Measurements from ENCODE around the gene PPFIBP2.

The PPFIBP2 gene

GRCh38 chr11:7677071-7677470 is 163.3 kb downstream of the PPFIBP2 start:
- in situ Hi-C loops (cut with HindIII; ENCODE audit: low sequenced_read_pairs) = loop anchor here (25.0 kb wide), 1 partner anchor 165 kb away; the partner anchor contains the start of gene PPFIBP2

- in situ Hi-C loops (cut with HindIII; ENCODE audit: low sequenced_read_pairs) = loop anchor here (25.0 kb wide), 1 partner anchor 165 kb away; the partner anchor contains the start of gene PPFIBP2
Measured at GRCh38 chr11:7677796-7678201, 164.0 kb downstream of the PPFIBP2 start.

DNA sequence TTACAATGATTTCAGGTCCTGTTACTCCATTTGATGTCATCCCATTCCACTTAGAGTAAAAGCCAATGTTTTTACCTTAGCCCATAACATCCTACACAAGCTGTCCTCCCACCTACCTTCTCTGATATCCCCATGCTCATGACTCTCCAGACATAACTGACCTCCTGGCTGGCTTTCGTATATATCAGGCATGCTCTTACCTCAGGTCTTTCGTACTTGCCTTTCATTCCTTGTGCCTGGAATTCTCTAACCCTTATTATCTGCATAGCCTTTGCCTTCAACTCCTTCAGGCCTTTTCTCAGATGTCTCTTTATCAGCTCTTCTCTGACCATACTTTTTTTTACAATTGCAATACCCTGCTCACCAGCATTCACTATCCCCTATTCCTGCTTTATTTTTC is 169.8 kb downstream of the PPFIBP2 start:
- in situ Hi-C loops (cut with HindIII; ENCODE audit: low sequenced_read_pairs) = loop anchor here (25.0 kb wide), 1 partner anchor 171 kb away; the partner anchor contains the start of gene PPFIBP2

DNA sequence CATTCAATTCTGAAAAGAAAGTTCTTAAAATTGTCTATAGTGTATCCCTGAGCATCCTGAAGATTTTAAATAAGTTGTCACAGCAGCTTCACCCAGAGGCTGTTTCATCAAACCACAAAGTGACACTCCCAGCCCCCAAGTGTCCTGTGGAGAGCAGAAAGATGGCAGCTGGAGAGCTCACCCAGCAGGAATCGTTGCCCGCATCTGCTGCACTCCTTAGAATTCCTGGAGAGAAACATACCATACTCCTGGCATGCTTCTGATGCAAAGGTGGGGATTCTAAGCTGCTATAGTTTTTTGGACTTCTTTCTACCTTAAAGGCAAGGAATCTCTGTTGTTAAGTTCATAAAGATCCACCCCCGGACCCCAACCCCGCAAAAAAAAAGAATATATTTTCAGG is 173.0 kb downstream of the PPFIBP2 start:
- in situ Hi-C loops (cut with HindIII; ENCODE audit: low sequenced_read_pairs) = loop anchor here (25.0 kb wide), 1 partner anchor 174 kb away; the partner anchor contains the start of gene PPFIBP2

GRCh38 chr11:7687386-7687785 is 173.6 kb downstream of the PPFIBP2 start:
- in situ Hi-C loops (cut with HindIII; ENCODE audit: low sequenced_read_pairs) = loop anchor here (25.0 kb wide), 1 partner anchor 175 kb away; the partner anchor contains the start of gene PPFIBP2

GRCh38 chr11:7688238-7688826 is 174.5 kb downstream of the PPFIBP2 start:
- in situ Hi-C loops (cut with HindIII; ENCODE audit: low sequenced_read_pairs) = loop anchor here (25.0 kb wide), 1 partner anchor 176 kb away; the partner anchor contains the start of gene PPFIBP2

DNA sequence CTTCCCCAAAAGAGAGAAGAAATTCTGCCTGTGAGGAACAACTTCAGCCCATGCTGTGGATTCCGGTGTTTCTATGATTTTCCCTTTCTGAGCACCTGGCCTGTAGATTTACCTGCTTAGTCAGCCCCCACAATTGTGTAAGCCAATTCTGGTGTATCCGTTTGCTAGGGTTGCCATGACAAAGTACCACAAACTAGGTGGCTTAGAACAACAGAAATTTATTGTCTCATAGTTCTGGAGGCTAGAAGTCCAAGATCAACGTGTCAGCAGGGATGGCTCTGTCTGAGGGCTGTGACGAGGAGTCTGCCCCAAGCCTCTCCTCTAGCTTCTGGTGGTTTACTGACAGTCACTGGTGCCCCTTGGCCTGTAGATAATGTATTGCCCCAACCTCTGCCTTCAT is 175.4 kb downstream of the PPFIBP2 start:
- in situ Hi-C loops (cut with HindIII; ENCODE audit: low sequenced_read_pairs) = loop anchor here (25.0 kb wide), 1 partner anchor 177 kb away; the partner anchor contains the start of gene PPFIBP2

DNA sequence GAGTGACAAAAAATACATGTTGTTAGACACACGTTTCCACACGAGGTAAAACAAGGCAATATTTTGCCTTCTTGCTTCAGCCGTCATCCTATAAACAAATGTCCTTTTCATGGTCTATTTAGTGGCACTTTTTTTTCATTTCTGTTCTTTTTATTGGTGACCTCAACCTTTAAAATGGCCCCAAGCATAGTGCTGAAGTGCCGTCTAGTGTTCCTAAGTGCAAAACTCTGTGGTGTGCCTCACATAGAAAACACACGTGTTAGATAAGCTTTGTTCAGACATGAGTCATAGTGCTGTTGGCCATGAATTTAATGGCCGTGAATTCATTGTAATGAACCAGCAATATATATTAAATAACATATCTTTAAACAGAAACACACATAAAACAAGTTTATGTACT is 176.8 kb downstream of the PPFIBP2 start:
- in situ Hi-C loops (cut with HindIII; ENCODE audit: low sequenced_read_pairs) = loop anchor here (25.0 kb wide), 1 partner anchor 178 kb away; the partner anchor contains the start of gene PPFIBP2

DNA sequence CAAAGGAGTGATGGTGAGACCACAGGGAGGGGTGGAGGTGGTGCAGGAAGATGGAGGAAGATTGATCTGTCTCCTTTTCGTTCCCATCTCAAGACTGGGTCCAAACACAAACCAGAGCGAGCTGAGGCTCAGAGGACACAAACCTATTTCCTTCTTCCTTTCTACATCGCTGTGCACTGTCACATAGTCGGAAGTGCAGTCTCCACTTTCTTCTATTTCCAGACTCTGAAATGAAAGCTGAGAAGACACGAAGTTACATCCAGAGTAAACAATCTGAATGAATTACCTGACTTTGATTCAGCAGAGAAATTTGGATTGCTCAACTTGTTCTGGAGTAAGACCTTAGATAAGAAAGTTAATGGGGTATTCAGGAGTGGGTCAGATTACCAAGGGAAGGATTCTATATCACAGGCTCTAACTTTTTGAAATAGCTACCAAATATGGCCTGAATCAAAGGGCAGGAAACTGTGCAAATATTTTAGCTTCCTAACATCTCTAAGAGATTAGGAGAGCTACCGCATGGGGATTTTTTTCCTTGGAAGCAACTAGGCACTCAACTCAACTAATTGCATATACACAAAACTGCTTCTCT is 178.1 kb downstream of the PPFIBP2 start:
- in situ Hi-C loops (cut with HindIII; ENCODE audit: low sequenced_read_pairs) = loop anchor here (25.0 kb wide), 1 partner anchor 180 kb away; the partner anchor contains the start of gene PPFIBP2

GRCh38 chr11:7692426-7692825 is 178.6 kb downstream of the PPFIBP2 start:
- in situ Hi-C loops (cut with HindIII; ENCODE audit: low sequenced_read_pairs) = loop anchor here (25.0 kb wide), 1 partner anchor 180 kb away; the partner anchor contains the start of gene PPFIBP2

GRCh38 chr11:7694235-7694634 is 180.4 kb downstream of the PPFIBP2 start:
- in situ Hi-C loops (cut with HindIII; ENCODE audit: low sequenced_read_pairs) = loop anchor here (25.0 kb wide), 1 partner anchor 182 kb away; the partner anchor contains the start of gene PPFIBP2

- in situ Hi-C loops (cut with HindIII; ENCODE audit: low sequenced_read_pairs) = loop anchor here (25.0 kb wide), 1 partner anchor 184 kb away; the partner anchor contains the start of gene PPFIBP2
Measured at GRCh38 chr11:7696424-7696823, 182.6 kb downstream of the PPFIBP2 start.
